GM18873 (cell line): Measurements from ENCODE around the gene SPDYE16.
"Not testable (repeated sequence)": the region's sequence is repeated elsewhere in the genome, so short reads cannot be mapped to it uniquely, and the experiment has no call there.

Source experiments
- ATAC-seq: cut with Tn5 transposase; IDR thresholded peaks from one replicate; pipeline ENCODE4 v1.9.1; 2021; ENCODE audit warnings: mild to moderate bottlenecking, moderate library complexity, moderate number of reproducible peaks; ENCODE audit not compliant: unreplicated experiment, low FRiP score

Gene SPDYE16

GRCh38 chr7:76505168-76506080, 37.7 kb downstream of the SPDYE16 start:
- ATAC-seq: no peak

- not testable (repeated sequence) for ATAC-seq
These were observed 38.5 kb downstream of the SPDYE16 start for GRCh38 chr7:76504351-76505167.

GRCh38 chr7:76503244-76503643, 39.9 kb downstream of the SPDYE16 start:
- not testable (repeated sequence) for ATAC-seq

- ATAC-seq: not testable (repeated sequence)
These were observed 40.3 kb downstream of the SPDYE16 start for GRCh38 chr7:76502836-76503235.

- ATAC-seq: not testable (repeated sequence)
These were observed 40.9 kb downstream of the SPDYE16 start for GRCh38 chr7:76502224-76502623.

- not testable (repeated sequence) for ATAC-seq
These were observed 43.2 kb downstream of the SPDYE16 start for GRCh38 chr7:76499924-76500241.

- not testable (repeated sequence) for ATAC-seq
These were observed 43.7 kb downstream of the SPDYE16 start for GRCh38 chr7:76499201-76499923.

- ATAC-seq: not testable (repeated sequence)
These were observed 44.4 kb downstream of the SPDYE16 start for GRCh38 chr7:76498583-76499200.

GRCh38 chr7:76497918-76498582, 45.0 kb downstream of the SPDYE16 start:
- not testable (repeated sequence) for ATAC-seq

- not testable (repeated sequence) for ATAC-seq
These were observed 47.4 kb downstream of the SPDYE16 start for GRCh38 chr7:76495717-76496116.

GRCh38 chr7:76492139-76492538, 51.0 kb downstream of the SPDYE16 start:
- ATAC-seq: not testable (repeated sequence)

- ATAC-seq: not testable (repeated sequence)
These were observed 55.1 kb downstream of the SPDYE16 start for GRCh38 chr7:76487969-76488368.

- ATAC-seq: peak; percentile 98
These were observed 56.5 kb downstream of the SPDYE16 start for GRCh38 chr7:76486618-76487017.

GRCh38 chr7:76485822-76486610, 57.1 kb downstream of the SPDYE16 start:
- not testable (repeated sequence) for ATAC-seq

- not testable (repeated sequence) for ATAC-seq
These were observed 58.6 kb downstream of the SPDYE16 start for GRCh38 chr7:76484456-76484855.

- not testable (repeated sequence) for ATAC-seq
These were observed 60.0 kb downstream of the SPDYE16 start for GRCh38 chr7:76483081-76483480.

GRCh38 chr7:76482660-76483059, 60.4 kb downstream of the SPDYE16 start:
- not testable (repeated sequence) for ATAC-seq
